H1 (cell line): Measurements from ENCODE around the gene GPR150. TPM values are rescaled to one million over a fixed set of nuclear protein-coding genes. Genes with fewer than 3 reads are reported as not detected.

Experiments
- EGR1 ChIP-seq: IDR thresholded peaks from 2 replicates; pipeline ENCODE4 v1.6.1; 2011; ENCODE audit warnings: low read depth, low read length, borderline replicate concordance
- GTF2F1 ChIP-seq: IDR thresholded peaks from 2 replicates; pipeline ENCODE4 v1.6.1; 2012; ENCODE audit warnings: low read depth, low read length, improper control_type of control experiment, borderline replicate concordance
- NRF1 ChIP-seq: IDR thresholded peaks from 2 replicates; pipeline ENCODE4 v1.6.1; 2011; ENCODE audit warnings: mild to moderate bottlenecking, low read depth, low read length, improper control_type of control experiment
- polyA plus RNA-seq, 7 experiments: library from polyadenylated mRNA; depleted of rRNA in 3 of 7; stranded (reverse) in 5 of 7; unstranded in 2 of 7; fragments of >200 nt in 5 of 7; fragments of 200-250 nt in 2 of 7; gene quantifications; 1 replicate in 5 of 7; 2 replicates in 1 of 7; 4 replicates in 1 of 7; pipeline versions ENCODE4 v1.2.1 to v1.2.3, GENCODE V29; 2011 to 2013; ENCODE audit warnings: missing spikeins in 2 of 7, mixed read lengths in 2 of 7
- total RNA-seq: library from RNA; stranded (reverse); fragmentation: NEBNext Ultra II Directional; extraction: Animal tissue kit (Norgen Biotek cat#: 25700); gene quantifications from 2 replicates; pipeline ENCODE4 v1.2.1, GENCODE V29; 2021

Gene GPR150
- total and polyA plus RNA-seq, 2 of the 8 experiments (the other 6 are each of a cell fraction or from before 2014, with no cell fraction given), result 0.14 TPM; not detected in 1

DNA sequence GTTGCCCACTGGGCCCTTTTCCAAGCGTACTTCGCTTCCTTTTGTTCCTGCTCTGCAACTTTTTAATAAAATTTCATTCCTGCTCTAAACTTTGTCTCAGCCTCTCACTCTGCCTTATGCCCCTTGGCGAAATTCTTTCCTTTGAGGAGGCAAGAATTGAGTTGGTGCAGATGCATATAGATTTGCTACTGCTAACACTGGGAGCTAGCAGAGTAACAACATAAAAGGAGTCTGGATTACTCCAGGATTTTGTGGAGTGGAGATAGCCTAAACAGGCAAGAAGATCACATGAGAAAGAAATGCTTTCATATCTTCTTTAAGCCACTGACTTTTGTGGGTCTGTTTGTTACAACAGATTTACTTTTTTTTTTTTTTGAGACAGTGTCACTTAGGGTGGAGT lies 13.8 kb downstream of the GPR150 start (continued):
- TF ChIP-seq NRF1 (no peak), GTF2F1 (no peak), EGR1 (no peak)
